Activated CD8-positive, alpha-beta memory T cell treated with anti-CD3 and anti-CD28 coated beads, Interleukin-2, amount 50 U/mL, for 48 hours (primary cell): ENCODE data around the gene NKX2-8.

Experiments
- DNase-seq: peaks from one replicate; pipeline ENCODE4 v3.0.0-alpha.2; 2020

The NKX2-8 gene

GRCh38 chr14:36582011-36582873, at the start of gene NKX2-8:
TSS of gene NKX2-8 (minus strand) at chr14:36582614. CDS start at chr14:36582389, 225 bp downstream.
- DNase-seq = no peak

- no peak for DNase-seq
These were observed 45.6 kb upstream of the NKX2-8 start for GRCh38 chr14:36627981-36628380.

DNA sequence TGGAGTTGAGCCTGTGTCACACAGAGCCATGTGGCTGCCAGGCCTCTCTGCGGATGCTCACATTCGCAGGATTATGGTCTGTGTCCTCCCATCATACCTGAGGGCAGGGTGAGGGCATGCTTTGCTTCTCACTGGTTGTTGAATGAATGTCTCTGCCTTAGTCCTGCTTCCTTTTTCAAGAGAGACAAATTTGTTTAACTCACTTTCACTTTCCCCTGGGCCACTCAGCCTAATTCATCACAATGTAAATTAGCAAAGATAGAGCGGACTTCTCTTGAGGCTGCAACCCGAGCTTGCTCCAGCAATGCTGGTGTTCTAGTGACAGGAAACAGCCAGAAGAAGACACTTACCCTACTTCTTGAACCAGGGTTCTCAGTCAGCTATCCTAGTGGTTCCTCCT, 43.7 kb upstream of the NKX2-8 start:
- no peak for DNase-seq

DNA sequence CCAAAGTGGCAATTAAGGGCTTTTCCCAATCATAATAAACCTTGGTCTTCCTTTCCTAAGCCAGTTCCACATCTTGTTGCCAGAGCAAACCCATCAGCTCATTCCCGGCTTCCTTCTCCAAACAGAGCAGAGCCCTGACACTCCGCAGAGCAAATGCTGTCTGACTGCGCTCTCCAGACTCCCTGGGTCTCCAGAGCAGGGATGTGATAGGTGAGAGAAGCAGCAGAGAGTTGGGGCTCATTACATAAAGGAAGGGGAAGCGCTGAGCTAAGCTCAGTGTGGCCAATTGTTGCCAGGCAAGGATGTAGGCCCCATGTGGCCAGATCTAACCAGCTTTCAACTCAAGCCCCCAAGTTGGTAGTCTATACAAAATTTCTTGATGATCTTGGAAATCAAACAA, 43.0 kb upstream of the NKX2-8 start:
- no peak for DNase-seq

- no peak for DNase-seq
These were observed 42.6 kb upstream of the NKX2-8 start for GRCh38 chr14:36625014-36625413.

GRCh38 chr14:36619853-36620252, 37.4 kb upstream of the NKX2-8 start:
- no peak for DNase-seq

DNA sequence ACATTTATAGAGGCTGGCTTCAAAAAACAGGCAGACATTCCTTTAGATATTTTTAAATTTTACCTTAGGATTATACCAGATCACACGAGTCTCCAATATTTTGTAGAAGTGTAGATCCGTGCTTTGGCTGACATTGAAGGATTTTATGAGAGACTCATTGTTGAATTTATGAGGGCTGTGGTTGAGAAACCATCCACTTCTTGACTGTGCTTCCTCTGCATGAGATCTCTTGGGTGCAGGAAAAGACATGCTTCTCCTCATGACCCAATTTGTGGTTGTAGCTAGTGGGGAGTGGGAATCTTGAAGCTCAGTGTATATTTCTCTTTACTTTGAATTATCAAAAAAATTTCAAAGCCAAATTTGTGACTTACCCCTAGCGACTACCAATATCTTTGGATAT, 36.7 kb upstream of the NKX2-8 start:
- DNase-seq = no peak

GRCh38 chr14:36618641-36619040, 36.2 kb upstream of the NKX2-8 start:
- no peak for DNase-seq

DNA sequence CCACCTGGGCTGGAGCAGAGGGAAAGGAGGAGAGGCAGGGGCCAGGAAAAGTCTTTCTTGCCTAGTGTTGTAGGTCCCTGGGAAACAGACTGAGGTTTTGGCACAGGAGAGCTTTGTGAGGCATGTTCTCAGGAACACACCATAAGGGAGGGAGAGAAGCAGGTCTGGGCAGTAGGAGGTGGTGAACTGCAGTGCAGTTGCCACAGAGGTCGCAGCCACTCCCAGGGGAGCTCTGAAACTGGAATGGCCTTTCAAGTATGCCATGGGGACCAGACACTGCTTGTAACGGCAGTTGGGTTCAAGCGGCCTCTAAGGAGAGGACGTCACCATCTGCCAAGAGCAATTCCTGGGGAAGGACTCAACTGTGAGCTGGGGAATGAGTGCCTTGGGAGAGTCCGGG, 35.4 kb upstream of the NKX2-8 start:
- no peak for DNase-seq

- DNase-seq = no peak
These were observed 23.1 kb upstream of the NKX2-8 start for GRCh38 chr14:36605506-36605857.

DNA sequence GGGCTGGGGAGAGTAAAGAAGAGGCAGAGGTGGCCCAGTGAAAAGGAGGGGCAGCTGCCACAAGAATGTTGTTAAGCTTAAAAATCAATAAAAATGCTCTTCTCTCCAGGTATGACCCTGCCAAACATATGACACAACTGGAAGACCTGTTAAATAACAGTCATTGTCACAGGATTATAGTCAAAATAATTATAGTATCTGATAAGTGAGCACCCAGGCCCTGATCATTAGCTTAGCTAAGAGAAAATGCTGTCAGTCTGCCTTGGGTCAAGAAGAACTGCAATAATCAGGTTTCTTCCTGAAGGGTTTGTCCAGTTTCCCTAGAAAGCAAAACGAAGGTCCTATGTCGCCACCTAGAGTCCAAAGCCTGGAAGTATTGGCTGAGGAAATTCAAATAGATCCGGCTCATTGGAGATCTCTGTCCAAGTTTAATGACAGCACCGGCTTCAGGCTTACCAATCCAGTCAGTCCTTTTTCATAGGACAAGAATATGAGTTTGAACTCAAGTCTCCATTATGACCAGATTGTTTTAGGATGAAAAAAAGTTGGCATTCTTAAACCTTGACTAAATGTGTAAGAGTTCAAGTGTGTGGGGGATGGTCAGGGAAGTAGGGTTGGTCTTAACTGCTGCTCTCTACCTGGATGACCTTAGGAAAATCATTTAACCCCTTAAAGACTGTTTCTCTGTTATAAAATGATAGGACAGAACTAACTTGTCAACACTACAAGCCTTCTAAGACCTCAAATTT, 22.5 kb upstream of the NKX2-8 start:
- no peak for DNase-seq

DNA sequence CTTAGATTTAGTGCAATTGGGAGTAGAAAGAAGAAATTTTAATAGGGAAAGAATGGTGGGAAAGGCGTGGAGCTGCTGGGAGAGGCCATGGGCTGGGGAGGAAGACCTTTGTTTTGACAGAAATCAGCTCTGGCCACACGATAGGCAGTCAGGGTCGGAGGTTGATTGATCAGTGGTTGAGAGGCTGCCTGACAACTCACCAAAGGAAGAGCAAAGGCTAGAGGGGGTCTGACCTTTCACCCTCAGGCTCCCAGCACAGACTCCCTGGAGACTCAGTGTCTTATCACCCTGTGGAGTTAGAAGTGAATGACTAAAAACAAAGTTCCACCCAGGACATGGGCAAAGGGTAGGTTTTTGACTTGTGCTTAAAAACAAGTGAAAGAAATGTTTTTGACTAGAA, 18.0 kb upstream of the NKX2-8 start:
- no peak for DNase-seq

- no peak for DNase-seq
These were observed 9.1 kb upstream of the NKX2-8 start for GRCh38 chr14:36591482-36591881.

GRCh38 chr14:36588788-36589187, 6.4 kb upstream of the NKX2-8 start:
- no peak for DNase-seq

GRCh38 chr14:36588119-36588518, 5.7 kb upstream of the NKX2-8 start:
- no peak for DNase-seq

- DNase-seq = no peak
These were observed 2.7 kb upstream of the NKX2-8 start for GRCh38 chr14:36585100-36585499.

GRCh38 chr14:36583893-36584811, 1.7 kb upstream of the NKX2-8 start:
- no peak for DNase-seq

GRCh38 chr14:36583242-36583892, 953 bp upstream of the NKX2-8 start:
- no peak for DNase-seq

- DNase-seq = no peak
These were observed 444 bp upstream of the NKX2-8 start for GRCh38 chr14:36582874-36583241.

- DNase-seq = peak; percentile 54
These were observed 1.3 kb downstream of the NKX2-8 start for GRCh38 chr14:36580856-36581831.

- DNase-seq = no peak
These were observed 2.1 kb downstream of the NKX2-8 start for GRCh38 chr14:36580141-36580855.
